HEK293T (cell line): ENCODE data around the gene RAB8B.

Source experiments
- TARDBP ChIP-seq: fragments of 450-650 bp; IDR thresholded peaks from 2 replicates; pipeline ENCODE4 v1.6.1; 2016
- TF ChIP-seq, protein P1 (sequence below): fragments of 450-650 bp; IDR thresholded peaks from 2 replicates; pipeline ENCODE4 v1.6.1; 2016

GRCh38 chr15:63287109-63287508 lies 97.7 kb downstream of the RAB8B start:
- TF ChIP-seq TARDBP: no peak
- TF ChIP-seq, protein P1, sequence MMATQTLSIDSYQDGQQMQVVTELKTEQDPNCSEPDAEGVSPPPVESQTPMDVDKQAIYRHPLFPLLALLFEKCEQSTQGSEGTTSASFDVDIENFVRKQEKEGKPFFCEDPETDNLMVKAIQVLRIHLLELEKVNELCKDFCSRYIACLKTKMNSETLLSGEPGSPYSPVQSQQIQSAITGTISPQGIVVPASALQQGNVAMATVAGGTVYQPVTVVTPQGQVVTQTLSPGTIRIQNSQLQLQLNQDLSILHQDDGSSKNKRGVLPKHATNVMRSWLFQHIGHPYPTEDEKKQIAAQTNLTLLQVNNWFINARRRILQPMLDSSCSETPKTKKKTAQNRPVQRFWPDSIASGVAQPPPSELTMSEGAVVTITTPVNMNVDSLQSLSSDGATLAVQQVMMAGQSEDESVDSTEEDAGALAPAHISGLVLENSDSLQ: no peak
